Colonic mucosa (tissue), 4 donors: Measurements from ENCODE around the gene ZNF592. TPM values are rescaled to one million over a fixed set of nuclear protein-coding genes. Genes with fewer than 3 reads are reported as not detected.

Experiments
- DNase-seq: peaks from one replicate; pipeline ENCODE4 v3.0.0-alpha.2; 2020
- H3K27ac ChIP-seq: fragments of 200-600 bp; one replicate; pipeline ENCODE4 v1.8.0; 2021
- H3K27me3 ChIP-seq: fragments of 200-600 bp; one replicate; pipeline ENCODE4 v1.8.0; 2021
- H3K36me3 ChIP-seq: fragments of 200-600 bp; one replicate; pipeline ENCODE4 v1.8.0; 2021
- H3K4me1 ChIP-seq: fragments of 200-600 bp; one replicate; pipeline ENCODE4 v1.8.0; 2021; ENCODE audit warnings: mild to moderate bottlenecking
- H3K4me3 ChIP-seq: fragments of 200-600 bp; one replicate; pipeline ENCODE4 v1.8.0; 2021
- H3K9ac ChIP-seq, 2 donors: one replicate each; pipeline ENCODE4 v1.7.0; 2013; ENCODE audit warnings: control low read depth in 2 of 2, low read depth in 2 of 2, low read length in 2 of 2
- H3K9me3 ChIP-seq: fragments of 200-600 bp; one replicate; pipeline ENCODE4 v1.8.0; 2021
- intact Hi-C: fragments of 100-400 bp; cut with DNase I; formaldehyde crosslinking; loops from one replicate; pipeline ENCODE4 v1.14.1; 2022
- total RNA-seq, 2 donors: library from RNA; stranded (reverse); fragmentation: NEBNext Ultra II Directional in 1 of 2; extraction: Animal tissue kit (Norgen Biotek cat#: 25700) in 1 of 2; gene quantifications; one replicate each; pipeline ENCODE4 v1.2.1, GENCODE V29; 2021
- TF ChIP-seq, protein P1 (sequence below): fragments of 200-600 bp; IDR thresholded peaks from one replicate; pipeline ENCODE4 v1.8.0; 2022; ENCODE audit warnings: antibody characterized with exemption, mild to moderate bottlenecking
- donor health status: healthy.
- donor health status: DM: no; HTN: no; CAD: no.
- donor health status: DM: no; HTN: no; CAD: no.

ZNF592 gene
- total RNA-seq, 2 donors from 2014 or later = 25.9 to 27.0 TPM

DNA sequence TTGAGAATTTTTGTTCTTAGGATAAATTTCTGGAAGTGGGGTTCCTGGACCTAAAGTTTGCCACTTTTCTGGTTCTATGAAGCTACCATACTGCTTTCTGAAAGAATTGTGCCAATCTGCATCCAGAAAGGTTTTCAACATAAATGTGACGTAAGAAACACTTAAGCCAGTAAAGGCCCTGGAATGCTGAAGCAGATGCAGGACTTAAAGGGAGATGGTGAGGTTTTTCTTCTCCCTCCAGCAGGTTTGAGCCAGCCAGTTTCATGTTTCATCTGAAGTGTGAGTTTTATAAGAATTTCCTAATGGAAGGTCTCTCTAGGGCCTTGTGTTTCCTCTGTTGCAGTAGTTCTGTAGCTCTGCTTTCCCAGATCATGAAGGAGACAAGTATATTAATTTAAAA, 33.1 kb downstream of the ZNF592 start:
- DNase-seq = no peak
- H3K9ac ChIP-seq = no peak overlapping the region
- no peaks in the 10 kb centered on the region for H3K4me1 ChIP-seq
- no peak overlapping the region for H3K27ac ChIP-seq
- intact Hi-C loops = no loop called here
- H3K36me3 ChIP-seq = peaks cover 14% of the 10 kb centered on the region
- no peaks in the 10 kb centered on the region for H3K9me3 ChIP-seq
- TF ChIP-seq, protein P1, sequence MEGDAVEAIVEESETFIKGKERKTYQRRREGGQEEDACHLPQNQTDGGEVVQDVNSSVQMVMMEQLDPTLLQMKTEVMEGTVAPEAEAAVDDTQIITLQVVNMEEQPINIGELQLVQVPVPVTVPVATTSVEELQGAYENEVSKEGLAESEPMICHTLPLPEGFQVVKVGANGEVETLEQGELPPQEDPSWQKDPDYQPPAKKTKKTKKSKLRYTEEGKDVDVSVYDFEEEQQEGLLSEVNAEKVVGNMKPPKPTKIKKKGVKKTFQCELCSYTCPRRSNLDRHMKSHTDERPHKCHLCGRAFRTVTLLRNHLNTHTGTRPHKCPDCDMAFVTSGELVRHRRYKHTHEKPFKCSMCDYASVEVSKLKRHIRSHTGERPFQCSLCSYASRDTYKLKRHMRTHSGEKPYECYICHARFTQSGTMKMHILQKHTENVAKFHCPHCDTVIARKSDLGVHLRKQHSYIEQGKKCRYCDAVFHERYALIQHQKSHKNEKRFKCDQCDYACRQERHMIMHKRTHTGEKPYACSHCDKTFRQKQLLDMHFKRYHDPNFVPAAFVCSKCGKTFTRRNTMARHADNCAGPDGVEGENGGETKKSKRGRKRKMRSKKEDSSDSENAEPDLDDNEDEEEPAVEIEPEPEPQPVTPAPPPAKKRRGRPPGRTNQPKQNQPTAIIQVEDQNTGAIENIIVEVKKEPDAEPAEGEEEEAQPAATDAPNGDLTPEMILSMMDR = no peak
- no peak overlapping the region for H3K4me3 ChIP-seq
- H3K27me3 ChIP-seq = no peaks in the 10 kb centered on the region

- no peak for DNase-seq
- Histone ChIP-seq H3K4me3 (no peak overlapping the region), H3K9me3 (no peaks in the 10 kb centered on the region), H3K4me1 (no peaks in the 10 kb centered on the region), H3K36me3 (peaks cover 14% of the 10 kb centered on the region), H3K27ac (no peak overlapping the region), H3K27me3 (no peaks in the 10 kb centered on the region), H3K9ac (no peak overlapping the region)
- TF ChIP-seq, protein P1 = no peak
- intact Hi-C loops = no loop called here
Measured at GRCh38 chr15:84782346-84782745, 34.0 kb downstream of the ZNF592 start.

DNA sequence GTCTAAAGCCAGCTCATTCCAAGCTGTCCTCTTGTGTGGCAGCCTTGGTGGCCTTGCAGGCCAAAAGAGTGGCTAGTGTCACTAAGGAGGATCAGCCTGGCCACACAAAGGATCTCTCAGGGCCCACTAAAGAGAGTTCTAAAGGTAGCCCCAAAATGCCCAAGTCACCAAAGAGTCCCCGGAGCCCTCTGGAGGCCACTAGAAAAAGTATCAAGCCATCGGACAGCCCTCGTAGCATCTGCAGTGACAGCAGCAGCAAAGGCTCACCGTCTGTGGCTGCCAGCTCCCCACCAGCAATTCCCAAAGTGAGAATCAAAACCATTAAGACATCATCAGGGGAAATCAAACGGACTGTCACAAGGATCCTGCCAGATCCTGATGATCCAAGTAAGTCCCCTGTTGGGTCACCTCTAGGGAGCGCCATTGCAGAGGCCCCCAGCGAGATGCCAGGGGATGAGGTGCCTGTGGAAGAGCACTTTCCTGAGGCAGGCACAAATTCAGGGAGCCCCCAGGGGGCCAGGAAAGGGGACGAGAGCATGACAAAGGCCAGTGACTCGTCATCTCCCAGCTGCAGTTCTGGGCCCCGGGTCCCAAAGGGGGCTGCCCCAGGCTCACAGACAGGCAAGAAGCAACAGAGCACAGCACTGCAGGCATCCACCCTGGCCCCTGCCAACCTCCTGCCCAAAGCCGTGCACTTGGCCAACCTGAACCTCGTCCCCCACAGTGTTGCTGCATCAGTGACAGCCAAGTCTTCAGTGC, 35.3 kb downstream of the ZNF592 start:
- Histone ChIP-seq H3K9me3 (no peaks in the 10 kb centered on the region), H3K27ac (no peak overlapping the region), H3K4me3 (no peak overlapping the region), H3K36me3 (peaks cover 14% of the 10 kb centered on the region), H3K9ac (no peak overlapping the region), H3K4me1 (no peaks in the 10 kb centered on the region), H3K27me3 (no peaks in the 10 kb centered on the region)
- no peak for DNase-seq
- intact Hi-C loops = no loop called here
- TF ChIP-seq, protein P1 = no peak

DNA sequence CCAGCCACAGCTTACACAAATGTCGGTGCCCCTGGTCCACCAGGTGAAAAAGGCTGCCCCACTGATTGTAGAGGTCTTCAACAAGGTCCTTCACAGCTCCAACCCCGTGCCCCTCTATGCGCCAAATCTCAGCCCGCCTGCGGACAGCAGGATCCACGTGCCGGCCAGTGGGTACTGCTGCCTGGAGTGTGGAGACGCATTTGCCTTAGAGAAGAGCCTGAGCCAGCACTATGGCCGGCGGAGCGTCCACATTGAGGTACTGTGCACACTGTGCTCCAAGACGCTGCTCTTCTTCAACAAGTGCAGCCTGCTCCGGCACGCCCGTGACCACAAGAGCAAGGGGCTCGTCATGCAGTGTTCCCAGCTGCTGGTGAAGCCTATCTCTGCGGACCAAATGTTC, 35.9 kb downstream of the ZNF592 start:
- Histone ChIP-seq H3K27ac (no peak overlapping the region), H3K9ac (no peak overlapping the region), H3K36me3 (peaks cover 14% of the 10 kb centered on the region), H3K27me3 (no peaks in the 10 kb centered on the region), H3K9me3 (no peaks in the 10 kb centered on the region), H3K4me1 (no peaks in the 10 kb centered on the region), H3K4me3 (no peak overlapping the region)
- TF ChIP-seq, protein P1 = no peak
- DNase-seq = no peak
- intact Hi-C loops = no loop called here

DNA sequence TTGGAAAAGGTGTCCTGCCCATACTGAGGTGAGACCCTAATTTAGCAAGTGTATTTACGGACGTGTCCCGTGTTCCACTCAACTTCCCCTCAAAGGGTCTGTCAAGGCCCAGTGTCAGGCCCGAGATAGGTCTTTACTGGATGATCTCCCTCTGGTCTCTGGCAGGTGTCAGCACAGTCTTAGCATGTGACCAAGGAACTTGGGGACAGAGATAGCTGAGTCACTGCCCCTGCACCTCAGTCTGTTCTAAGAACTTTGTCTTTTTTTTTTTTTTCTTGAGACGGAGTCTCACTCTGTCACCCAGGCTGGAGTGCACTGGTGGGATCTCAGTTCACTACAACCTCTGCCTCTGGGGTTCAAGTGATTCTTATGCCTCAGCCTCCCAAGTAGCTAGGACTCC, 36.7 kb downstream of the ZNF592 start:
- Histone ChIP-seq H3K4me3 (no peak overlapping the region), H3K4me1 (no peaks in the 10 kb centered on the region), H3K9ac (no peak overlapping the region), H3K27ac (no peak overlapping the region), H3K27me3 (no peaks in the 10 kb centered on the region), H3K36me3 (peaks cover 14% of the 10 kb centered on the region), H3K9me3 (no peaks in the 10 kb centered on the region)
- intact Hi-C loops = no loop called here
- TF ChIP-seq, protein P1 = no peak
- DNase-seq = no peak
